Forelimb muscle (tissue), 1 donor: ENCODE results near the gene NCK2. TPM values are rescaled to one million over a fixed set of nuclear protein-coding genes. Genes with fewer than 3 reads are reported as not detected.

Experiments used
- DNase-seq: peaks from one replicate; pipeline ENCODE4 v3.0.0-alpha.2; 2013; ENCODE audit warnings: low read depth
- polyA plus RNA-seq: library from polyadenylated mRNA; unstranded; fragments of 120-200 nt; gene quantifications from one replicate; pipeline ENCODE4 v1.2.1, GENCODE V29; 2013; ENCODE audit not compliant: insufficient read length

NCK2 gene
- polyA plus RNA-seq, 1 donor: 72.5 TPM

GRCh38 chr2:105736145-105736544 lies 8.6 kb upstream of the NCK2 start:
- no peak for DNase-seq

GRCh38 chr2:105737980-105738657 lies 6.6 kb upstream of the NCK2 start:
- no peak for DNase-seq

- no peak for DNase-seq
Measured at GRCh38 chr2:105738658-105739241, 6.0 kb upstream of the NCK2 start.

GRCh38 chr2:105739426-105739825 lies 5.3 kb upstream of the NCK2 start:
- DNase-seq: no peak

- DNase-seq: no peak
Measured at GRCh38 chr2:105739944-105740530, 4.7 kb upstream of the NCK2 start.

- no peak for DNase-seq
Measured at GRCh38 chr2:105741174-105741573, 3.5 kb upstream of the NCK2 start.

GRCh38 chr2:105741617-105742016 lies 3.1 kb upstream of the NCK2 start:
- no peak for DNase-seq

GRCh38 chr2:105744091-105744908 lies 412 bp upstream of the NCK2 start:
- peak; percentile 34 for DNase-seq

- DNase-seq: no peak
Measured at GRCh38 chr2:105746177-105747080, 1.7 kb downstream of the NCK2 start.

- no peak for DNase-seq
Measured at GRCh38 chr2:105747254-105747894, 2.7 kb downstream of the NCK2 start.

- no peak for DNase-seq
Measured at GRCh38 chr2:105747991-105748390, 3.3 kb downstream of the NCK2 start.

GRCh38 chr2:105748566-105748965 lies 3.9 kb downstream of the NCK2 start:
- no peak for DNase-seq

GRCh38 chr2:105749583-105750400 lies 5.1 kb downstream of the NCK2 start:
- DNase-seq: no peak

- DNase-seq: no peak
Measured at GRCh38 chr2:105750735-105751134, 6.0 kb downstream of the NCK2 start.

- no peak for DNase-seq
Measured at GRCh38 chr2:105751272-105751671, 6.6 kb downstream of the NCK2 start.

GRCh38 chr2:105752691-105753358 lies 8.1 kb downstream of the NCK2 start:
- no peak for DNase-seq

GRCh38 chr2:105753380-105753779 lies 8.7 kb downstream of the NCK2 start:
- no peak for DNase-seq

GRCh38 chr2:105754011-105754410 lies 9.3 kb downstream of the NCK2 start:
- DNase-seq: no peak

GRCh38 chr2:105754994-105755393 lies 10.3 kb downstream of the NCK2 start:
- no peak for DNase-seq
